ENCODE data around the gene PLK4. TPM values are rescaled to one million over a fixed set of nuclear protein-coding genes. Genes with fewer than 3 reads are reported as not detected.
"Not testable (repeated sequence)": the region's sequence is repeated elsewhere in the genome, so short reads cannot be mapped to it uniquely, and the experiment has no call there.

The PLK4 gene
- 32.5 and 37.0 TPM in 2 replicates for total RNA-seq (2014; rRNA removed; shearing (Covaris generic))

DNA sequence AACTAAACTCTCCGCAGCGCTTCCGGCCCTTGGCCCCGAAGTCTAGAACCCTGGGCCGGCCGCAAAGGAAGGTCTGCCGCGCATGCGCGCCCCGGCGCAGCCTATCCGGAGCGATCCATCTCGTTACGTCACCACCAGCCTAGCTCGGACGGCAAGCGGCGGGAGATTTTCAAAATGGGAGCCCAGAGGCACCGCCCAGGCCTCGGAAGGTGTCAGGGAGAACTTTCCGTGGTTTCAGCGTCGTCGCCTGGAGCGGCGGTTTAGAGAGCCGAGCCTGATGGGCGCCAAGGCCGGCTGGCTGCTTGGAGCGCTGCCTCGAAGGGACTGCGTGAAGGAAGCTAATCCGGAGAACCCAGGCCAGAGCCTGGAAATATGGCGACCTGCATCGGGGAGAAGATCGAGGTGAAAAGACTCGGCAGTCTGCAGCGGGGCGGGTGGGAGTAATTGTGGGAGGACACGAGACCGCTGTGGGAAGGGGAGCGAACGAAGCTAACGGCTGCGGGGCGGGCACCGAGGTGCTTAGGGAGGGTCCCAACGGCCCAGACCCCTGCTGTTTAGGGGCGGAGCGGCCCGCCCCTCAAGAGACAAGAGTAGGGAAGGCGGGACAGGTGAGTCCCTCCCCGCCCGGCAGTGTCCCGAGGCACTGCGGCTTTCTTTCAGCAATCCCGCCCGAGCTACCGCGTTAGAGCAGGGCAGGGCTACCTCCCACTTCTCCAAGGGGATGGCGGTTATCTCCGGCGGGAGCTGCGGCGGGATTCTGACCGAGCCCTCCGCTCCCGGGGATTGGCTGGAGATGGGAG, at the start of gene PLK4:
Gene PLK4 (plus strand): TSS at position 131 of the 800 bp plus-strand sequence. CDS start 242 bp downstream, at position 373.
- DNase-seq (ENCODE audit: low read depth) = peak; percentile 91

DNA sequence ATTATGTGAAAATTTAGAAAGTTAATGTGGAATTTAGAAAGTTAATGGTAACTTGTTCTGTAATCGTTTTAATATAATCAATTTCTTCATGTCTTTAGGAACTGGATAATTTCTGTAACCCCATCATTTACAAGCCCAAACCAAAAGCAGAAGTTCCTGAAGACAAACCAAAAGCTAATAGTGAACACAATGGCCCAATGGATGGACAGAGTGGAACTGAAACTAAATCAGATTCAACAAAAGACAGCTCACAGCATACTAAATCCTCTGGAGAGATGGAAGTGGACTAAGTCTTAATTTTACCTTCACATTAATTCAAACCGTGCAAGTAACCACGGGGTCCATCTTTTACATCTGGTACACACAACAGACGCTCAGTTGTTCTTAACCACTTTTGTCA, 48.1 kb upstream of the PLK4 start:
- peak; percentile 15 for DNase-seq (ENCODE audit: low read depth)

DNA sequence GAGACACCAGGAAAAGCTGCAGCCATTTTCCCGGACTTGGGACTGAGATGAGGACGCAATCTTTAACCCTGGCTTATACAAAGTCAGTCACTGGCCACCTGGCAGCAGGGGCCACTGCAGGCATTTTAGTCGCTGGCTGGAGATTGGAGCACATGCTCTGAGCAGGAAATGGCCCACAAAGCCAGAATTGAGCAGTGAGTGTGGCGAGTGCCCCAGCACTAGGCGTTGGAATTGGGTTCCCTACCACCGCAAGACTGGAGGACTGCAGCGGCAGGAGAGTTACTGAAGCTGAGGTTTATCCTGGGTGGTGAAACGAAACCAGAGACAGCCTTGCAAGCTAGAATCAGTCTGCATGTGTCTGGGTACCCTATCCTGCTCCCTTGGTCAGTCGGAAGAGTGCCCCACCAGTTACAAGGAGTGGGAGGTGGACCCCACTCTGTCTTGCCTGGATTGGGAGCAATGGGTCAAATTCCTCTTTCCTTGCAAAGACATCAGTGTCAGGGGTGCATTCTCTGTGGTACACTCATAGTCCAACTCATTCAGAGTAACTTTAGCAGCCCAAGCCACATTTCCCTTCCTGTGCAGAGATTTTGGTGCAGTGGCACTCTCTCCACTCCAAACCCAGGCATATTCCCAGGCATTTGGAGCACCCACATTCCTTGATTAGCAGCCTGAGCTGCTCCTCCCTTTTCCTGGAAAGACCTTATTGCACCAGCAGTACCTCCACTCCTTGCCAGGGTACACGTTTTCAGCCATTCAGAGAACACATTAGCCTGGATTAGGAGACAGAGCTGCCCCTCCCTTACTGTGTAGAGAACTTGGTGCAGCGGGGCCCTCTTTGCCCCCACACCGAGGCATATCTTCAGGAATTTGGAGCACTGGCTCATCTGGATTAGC, 36.7 kb upstream of the PLK4 start:
- DNase-seq (ENCODE audit: low read depth) = no peak

DNA sequence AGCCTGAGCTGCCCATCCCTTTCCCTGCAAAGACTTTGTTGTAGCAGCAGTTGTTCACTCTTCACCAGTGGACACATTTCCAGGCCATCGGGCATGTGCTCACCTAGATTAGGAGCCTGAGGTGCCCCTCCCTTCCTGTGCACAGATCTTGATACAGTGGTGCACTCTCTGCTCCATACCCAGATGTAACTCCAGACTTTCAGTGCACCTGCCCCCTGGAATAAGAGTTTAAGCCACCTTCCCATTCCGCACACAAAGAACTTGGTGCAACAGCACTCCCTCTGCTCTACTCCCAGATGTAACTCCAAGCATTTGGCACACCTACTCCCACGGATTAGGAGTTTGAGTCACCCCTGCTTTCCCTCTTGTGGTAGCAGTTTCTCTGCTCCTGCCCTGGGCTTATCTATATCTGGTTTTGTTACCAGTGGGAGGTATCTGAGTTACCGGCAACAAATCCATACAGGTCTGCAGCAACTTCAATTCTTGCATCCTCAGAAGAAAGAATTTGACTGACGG, 36.0 kb upstream of the PLK4 start:
- DNase-seq (ENCODE audit: low read depth) = no peak

DNA sequence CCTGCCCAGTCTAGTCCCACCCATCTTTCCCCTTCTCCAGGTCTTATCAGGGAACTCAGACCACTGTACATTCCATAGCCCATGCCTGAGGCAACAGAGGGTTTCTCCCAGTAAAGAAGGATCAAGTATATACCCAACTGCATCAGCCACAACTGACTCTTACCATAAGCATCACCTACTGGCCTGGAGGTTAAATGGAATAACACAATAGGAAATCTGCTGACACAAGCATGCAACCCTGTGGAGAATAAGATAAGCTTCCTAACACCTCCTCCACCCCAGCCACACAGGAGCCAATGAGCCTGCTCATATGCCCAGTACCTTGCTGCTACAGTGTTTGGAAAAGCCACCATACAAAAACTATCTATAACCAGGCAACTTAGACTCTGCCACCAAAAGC, 34.6 kb upstream of the PLK4 start:
- no peak for DNase-seq (ENCODE audit: low read depth)

DNA sequence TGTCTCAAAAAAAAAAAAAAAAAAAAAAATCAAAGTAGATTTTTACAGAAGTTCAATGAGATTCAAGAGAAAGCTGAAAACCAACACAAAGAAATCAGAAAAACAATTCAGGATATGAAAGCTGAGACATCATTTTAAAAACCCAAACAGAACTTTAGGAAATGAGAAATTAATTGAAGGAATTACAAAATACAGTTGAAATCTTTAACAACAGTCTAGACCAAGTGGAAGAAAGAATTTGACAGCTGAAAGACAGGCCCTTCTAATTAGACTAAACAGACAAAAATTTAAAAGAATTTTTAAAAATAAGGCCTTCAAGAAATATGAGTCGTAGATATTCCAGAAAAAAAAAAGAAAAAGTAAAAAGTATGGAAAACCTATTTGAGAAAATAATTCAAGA, 33.9 kb upstream of the PLK4 start:
- DNase-seq (ENCODE audit: low read depth) = no peak

DNA sequence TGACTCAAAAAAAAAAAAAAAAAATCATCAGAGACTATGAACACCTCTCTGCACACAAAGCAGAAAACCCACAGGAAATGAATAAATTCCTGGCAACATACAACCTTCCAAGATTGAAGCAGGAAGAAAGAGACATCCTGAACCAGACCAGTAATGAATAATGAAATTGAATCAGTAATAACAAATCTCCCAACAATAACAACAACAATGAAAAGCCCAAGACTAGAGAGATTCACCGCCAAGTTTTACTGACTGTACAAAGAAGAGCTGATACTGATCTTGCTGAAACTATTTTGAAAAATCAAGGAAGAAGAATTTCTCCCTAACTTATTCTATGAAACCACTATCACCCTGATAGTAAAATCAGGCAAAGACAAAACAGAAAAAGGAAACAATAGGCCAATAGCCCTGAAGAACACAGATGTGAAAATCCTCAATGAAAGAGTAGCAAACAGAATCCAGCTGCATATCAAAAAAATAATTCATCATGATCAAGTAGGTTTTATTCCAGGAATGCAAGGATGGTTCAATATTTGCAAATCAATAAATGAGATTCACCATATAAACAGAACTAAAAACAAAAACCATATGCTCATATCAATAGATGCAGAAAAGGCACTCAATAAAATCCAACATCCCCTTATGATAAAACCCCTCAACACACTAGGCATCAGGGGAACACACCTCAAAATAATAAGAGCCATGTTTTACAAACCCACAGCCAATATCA, 31.0 kb upstream of the PLK4 start:
- DNase-seq (ENCODE audit: low read depth) = no peak

DNA sequence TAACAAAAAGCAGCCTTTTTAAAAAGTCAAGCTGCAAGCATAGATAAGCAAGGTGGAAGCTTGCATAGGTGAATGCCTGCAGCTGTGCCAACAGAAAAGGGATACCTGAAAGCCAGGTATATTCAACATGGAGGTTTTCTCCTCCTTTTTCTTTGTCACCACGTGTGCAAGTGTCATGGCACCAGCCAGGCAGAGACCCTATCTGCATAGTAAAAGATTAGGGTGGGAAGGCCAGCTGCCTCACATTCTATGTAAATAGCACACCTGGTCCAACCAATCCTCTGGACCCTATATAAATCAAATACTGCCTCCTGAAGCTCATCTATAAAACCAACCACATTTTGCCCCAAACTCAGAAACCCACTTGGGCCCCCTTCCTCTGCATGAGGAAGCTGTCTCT, 28.0 kb upstream of the PLK4 start:
- DNase-seq (ENCODE audit: low read depth) = no peak

DNA sequence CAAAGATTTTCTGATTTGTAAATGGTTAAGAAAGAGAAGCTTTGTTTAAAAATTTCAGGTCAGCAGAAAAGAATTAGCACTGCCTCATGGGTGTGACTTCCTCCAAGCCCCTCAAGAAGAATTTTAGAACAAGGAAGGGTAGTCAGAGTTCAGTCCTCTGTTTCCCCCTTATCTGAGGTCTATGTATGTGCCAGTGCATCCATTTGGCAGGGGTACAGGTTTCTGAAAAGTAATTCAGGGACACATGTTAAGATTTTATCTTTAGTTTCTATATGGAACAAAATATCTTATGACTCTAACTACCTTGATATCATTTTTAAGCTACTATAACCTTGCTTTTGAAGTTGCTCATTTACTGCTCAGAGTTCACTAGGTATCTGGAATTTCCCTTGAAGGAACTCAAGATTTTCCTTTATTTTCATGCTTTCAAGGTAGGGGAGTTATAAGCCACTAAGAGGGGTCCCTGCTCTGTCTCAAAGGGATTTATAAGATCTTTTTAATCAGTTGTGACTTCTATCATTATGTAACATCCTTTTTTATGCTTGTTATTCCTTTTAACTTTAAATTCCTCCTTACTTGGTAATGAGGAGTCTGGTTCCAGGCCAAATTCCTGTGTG, 24.4 kb upstream of the PLK4 start:
- no peak for DNase-seq (ENCODE audit: low read depth)

DNA sequence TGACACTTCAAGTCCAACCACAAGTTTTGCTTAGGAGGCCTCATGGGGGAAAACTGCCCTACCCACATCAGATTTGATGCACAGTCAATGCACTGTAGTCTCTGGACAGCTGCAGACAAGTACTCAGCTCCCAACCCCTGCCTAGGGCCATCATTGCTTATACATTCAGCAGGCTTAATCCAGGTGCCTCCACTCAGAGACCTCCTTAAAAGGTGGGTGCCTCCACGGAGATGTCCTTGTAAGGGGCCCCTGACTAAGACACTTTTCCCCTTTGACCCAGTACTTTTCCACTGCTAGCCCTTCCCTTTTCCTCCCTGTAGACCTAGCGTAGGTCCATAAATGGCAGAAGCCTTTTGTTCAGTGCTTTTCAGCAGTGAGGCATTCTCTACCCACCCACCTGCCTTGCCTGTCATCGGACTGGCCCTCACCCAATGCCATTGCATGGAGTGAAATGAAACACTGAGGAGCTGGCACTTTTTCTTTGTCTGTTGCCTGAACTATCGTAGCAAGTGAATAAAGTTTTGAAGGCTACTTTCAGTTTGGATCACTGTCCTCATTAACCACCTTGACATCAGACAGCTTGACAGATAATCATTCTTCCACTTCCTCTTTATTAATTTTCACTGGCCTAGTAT, 23.8 kb upstream of the PLK4 start:
- peak; percentile 93 for DNase-seq (ENCODE audit: low read depth)

DNA sequence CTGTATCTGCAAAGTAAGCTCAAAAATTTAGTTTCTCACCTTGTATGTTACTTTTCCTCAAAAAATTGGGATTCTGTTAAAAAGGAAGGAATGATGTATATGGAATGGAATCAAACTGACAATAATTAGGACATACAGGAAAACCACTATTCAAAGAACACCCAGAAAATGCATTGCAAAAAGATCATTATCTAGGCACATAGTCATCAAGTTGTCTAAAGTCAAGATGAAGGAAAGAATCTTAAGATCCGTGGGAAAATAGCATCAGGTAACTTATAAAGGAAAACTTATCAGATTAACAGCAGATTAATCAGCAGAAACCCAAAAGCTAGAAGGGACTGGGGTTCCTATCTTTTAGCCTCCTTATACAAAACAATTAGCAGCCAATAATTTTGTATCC, 23.1 kb upstream of the PLK4 start:
- no peak for DNase-seq (ENCODE audit: low read depth)

DNA sequence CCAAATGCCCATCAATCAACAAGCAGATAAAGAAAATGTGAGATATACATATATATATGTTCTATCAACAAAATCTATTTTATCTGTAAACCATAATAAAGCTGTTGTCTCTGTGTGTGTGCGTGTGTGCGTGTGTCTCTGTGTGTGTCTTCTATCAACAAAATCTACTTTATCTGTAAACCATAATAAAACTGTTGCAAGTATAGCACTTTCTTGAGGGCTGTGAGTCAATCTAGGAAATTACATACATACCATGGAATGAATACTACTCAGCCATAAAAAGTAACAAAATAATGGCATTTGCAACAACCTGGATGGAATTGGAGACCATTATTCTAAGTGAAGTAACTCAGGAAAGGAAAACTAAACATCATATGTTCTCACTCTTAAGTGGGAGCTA, 12.5 kb upstream of the PLK4 start:
- no peak for DNase-seq (ENCODE audit: low read depth)

DNA sequence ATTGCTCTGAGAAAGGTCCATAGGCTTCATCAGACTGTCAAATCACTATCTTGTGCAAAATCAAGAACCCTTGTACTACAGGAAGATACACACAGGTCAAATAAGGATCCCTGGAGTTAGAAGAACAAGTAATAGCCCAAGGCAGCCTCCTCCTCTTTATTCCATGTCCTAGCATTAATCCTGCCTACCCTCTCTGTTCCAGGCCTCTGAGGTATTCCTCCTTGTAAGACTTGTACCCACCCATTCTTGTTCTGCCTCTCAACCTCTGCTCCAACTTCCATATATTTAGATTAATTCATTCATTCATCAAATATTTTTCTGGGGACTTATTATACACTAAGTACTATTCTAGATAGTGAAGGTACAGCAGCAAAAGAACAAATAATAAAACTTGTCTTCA, 10.4 kb upstream of the PLK4 start:
- DNase-seq (ENCODE audit: low read depth) = peak; percentile 9

DNA sequence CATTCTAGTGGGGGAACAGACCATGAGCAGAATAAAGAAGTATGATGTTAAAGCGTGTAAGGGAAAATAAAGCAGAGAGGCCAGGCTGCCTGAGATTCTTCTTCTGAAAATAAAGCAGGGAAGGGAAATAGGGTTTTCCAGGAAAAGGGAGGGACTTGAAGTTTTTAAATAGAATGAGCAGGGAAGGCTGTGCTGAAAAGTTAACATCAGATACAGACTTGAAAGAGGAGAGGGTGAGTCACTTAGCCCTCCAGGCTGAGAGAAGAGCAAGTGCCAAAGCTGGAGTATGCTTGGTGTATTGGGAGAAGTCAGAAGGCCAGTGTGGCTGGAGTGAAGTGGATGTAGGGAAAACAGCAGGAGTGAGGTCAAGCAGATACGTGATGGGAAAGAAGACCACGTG, 10.0 kb upstream of the PLK4 start:
- DNase-seq (ENCODE audit: low read depth) = peak; percentile 95

DNA sequence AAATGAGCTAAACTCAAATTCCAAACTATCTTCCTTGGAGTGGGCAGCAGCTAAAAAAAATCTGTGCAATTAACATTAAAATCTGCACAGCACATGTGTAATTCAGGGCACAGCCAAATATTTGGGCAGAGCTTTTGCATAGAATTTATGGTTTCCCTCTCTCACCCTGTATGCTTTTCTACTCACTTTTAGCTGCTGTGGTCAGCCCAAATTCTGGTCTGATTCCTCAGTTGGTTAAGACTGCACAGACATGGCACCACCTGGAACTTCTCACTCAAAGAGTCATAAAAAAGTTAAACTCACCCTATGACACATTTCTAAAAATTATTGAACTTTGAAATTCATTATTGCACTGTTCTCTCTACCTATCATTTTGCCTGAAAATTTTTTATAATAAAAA, 4.9 kb upstream of the PLK4 start:
- DNase-seq (ENCODE audit: low read depth) = no peak

DNA sequence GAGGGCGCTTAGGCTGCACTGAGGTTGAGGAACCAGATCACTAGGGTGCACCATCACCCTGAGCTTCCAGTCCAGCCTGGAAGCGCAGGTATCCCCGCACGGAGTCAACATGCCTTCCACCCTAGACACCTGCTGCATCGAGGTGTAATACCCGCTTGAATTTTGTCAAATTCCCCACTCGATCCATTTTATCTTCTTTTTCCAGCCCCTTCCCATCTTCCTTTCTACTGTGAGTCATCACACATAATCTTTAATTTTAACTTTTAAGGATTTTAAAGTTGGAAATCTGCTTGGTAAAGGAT, 821 bp downstream of the PLK4 start:
- DNase-seq (ENCODE audit: low read depth) = no peak

DNA sequence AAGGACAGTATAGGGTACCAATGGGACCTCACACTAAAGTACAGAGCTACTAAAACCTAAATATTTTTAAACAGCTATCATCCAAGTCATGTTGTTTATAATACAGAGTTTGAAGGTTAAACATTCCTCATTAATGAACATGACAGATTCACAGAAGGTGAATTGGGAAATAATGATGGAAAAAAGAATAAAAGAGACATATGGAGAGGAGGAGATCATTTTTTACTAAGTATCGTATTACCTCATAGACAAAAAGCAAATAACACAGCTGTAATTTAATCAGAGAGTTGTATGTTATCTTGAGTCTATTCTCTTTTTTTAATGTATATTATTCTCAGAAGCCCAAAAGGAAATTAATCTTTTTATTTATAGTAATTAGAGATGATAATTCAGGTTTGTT, 7.9 kb downstream of the PLK4 start:
- DNase-seq (ENCODE audit: low read depth) = no peak

DNA sequence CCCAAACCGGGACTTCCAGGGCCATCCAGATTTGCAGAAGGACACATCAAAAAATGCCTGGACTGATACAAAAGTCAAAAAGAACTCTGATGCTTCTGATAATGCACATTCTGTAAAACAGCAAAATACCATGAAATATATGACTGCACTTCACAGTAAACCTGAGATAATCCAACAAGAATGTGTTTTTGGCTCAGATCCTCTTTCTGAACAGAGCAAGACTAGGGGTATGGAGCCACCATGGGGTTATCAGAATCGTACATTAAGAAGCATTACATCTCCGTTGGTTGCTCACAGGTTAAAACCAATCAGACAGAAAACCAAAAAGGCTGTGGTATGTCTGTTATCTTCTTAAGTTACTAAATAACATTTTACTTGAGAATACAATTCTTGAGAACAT, 9.2 kb downstream of the PLK4 start:
- no peak for DNase-seq (ENCODE audit: low read depth)

DNA sequence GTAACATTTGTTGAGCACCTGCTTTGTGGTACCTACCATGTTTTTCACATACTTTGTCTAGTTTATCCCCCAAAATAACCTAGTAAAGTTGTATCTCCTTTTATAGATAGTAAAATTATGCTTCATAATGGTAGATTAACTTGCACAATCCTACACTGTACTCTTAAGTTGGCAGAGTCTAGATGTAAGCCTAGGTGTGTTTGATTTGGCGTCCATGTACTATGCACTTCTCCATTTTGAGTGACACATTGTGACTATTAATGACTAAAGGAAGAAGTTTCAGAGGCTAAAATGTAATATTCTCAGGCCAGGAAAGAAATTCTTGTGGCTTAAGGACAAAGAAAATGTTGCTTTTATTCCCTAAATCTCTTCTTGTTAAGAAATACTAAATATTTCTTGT, 15.4 kb downstream of the PLK4 start:
- no peak for DNase-seq (ENCODE audit: low read depth)

DNA sequence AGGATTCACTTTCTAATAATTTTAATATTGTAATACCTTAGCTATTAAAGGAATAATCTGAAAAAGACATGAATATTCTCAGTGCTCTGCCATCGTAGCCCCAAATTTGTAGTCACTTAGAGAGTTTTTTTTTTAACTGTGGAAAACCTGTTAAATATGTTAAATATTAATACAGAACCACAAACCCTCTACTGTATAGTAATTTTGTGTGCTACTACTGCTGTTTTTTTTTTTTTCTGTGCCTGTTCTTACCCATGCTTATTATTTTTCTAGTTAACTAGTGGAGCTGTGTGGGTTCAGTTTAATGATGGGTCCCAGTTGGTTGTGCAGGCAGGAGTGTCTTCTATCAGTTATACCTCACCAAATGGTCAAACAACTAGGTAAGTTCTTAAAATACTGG, 15.8 kb downstream of the PLK4 start:
- DNase-seq (ENCODE audit: low read depth) = no peak

DNA sequence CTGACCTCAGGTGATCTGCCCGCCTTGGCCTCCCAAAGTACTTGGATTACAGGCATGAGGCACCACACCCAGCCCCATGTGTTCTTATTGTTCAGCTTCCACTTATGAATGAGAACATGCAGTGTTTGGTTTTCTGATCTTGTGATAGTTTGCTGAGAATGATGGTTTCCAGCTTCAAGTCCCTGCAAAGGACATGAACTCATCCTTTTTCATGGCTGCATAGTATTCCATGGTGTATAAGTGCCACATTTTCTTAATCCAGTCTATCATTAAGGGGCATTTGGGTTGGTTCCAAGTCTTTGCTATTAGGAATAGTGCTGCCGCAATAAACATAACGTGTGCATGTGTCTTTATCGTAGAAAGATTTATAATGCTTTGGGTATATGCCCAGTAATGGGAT, 19.0 kb downstream of the PLK4 start:
- DNase-seq (ENCODE audit: low read depth) = not testable (repeated sequence)
